HuH-7.5 (cell line): ENCODE results near the gene RNF25.

ENCODE experiments used
- DNase-seq: peaks from one replicate; pipeline ENCODE4 v3.0.0; 2011; ENCODE audit warnings: low spot score

RNF25 gene

DNA sequence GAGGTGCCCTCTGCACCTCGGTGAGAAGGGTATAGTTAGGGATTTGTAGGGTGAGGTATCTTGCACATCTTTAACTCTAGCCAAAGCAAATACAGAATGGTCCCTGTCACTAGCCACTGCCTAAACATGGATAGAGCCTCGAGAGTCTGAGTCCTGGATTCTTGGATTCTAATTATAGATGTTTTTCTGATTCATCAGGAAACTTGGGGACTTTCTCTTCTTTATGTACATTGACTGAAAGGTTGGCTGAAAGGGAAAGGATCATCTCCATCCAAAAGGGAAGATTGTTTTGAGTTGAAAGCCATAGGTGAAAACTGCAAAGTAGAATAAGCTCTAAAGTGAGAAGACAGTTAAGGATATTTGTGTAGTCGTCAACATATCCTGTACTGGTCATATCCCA lies 8.3 kb upstream of the RNF25 start:
- no peak for DNase-seq

DNA sequence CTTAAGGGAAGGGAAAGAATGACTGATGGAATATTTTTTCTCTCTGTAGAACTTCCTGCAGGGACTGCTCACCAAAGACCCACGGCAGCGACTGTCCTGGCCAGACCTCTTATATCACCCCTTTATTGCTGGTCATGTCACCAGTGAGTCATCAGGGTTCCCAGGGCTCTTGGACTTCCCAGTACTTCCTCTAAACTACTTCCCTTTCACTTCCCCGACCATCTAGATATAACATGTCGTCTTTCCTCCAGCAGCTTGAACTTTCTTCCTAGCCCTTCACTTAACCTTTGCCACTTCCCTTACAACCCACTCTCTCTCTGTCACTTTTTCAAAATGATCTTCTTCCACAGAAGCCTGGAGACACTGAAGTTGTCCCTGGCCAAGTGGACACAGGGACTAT lies 7.3 kb upstream of the RNF25 start:
- no peak for DNase-seq

DNA sequence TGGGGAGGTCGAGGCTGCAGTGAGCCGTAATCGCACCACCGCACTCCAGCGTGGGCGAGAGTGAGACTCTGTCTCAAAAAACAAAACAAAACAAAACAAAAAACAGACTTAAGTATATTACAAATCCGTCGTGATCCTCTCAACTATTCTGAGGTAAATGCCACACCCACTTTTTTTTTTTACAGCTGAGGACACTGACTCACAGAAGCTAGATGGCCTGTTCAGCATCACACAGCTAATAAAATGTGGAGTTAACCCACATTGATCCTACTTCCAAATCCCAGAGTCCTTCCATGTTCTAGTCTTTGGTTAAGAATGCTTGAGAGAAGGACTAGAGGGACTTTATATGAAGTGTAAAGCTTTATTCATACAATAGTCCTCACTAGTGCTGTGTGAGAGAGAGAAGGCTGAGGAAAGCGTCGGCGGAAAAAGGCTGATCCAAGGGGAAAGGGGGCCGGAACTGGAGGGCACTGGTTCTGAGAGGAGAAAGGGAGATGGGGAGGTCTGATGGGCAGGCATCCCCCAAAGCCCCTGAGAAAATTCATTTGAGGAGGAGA lies 627 bp downstream of the RNF25 start:
- DNase-seq: no peak

DNA sequence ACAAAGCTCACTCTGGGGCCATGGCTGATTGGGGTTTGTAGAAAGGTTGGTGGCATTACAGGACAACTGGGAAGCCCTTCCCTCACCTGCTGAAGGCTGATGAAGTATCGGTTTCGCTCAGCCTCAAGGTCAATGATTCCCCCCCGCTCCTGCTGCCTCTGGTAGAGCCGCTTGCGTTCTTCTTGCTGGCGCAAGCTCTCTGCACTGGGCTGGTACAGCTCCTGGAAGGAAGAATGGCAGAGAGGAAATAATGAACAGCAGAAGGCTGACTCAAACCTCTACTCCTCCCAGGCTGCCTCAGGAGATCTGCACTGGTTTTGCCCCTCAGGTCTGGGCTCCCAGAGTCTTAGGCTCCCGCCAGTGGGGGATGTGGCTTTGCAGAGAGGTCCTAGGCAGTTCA lies 7.1 kb downstream of the RNF25 start:
- DNase-seq: no peak

DNA sequence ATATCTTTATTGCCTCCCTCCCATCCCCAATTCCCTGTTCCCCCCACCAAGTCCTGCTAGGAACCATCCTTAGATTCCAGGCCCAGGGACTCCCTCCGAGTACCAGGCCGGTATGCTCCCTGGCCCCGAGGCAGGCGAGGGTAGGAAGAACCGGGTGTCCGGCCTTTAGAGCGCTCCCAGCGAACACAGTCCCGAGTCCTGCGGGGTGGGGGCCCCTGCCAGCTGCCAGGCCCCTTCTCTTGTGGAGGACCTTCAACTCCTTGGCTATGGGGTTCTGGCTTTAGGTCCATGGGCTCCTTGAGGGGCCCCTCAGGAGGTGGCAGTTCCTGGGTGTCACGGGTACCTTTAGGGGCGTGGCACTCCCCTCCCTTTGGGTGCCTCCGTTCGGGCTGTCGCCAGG lies 7.9 kb downstream of the RNF25 start:
- no peak for DNase-seq

DNA sequence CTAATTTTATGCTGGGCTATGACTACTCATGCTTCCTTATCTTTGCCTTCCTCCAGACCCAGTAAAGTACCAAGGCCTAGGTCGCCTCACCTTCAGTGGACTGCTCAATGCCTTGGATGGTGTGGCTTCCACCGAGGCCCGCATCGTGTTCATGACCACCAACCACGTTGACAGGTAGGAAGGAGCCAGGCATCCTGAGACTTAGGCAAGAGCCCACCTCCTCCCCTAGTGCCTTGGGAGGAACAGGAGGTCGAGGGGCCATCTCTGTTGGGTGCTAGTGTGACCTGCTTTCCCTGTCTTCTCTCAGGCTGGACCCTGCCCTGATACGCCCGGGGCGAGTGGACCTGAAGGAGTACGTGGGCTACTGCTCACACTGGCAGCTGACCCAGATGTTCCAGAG lies 9.0 kb downstream of the RNF25 start:
- DNase-seq: no peak

DNA sequence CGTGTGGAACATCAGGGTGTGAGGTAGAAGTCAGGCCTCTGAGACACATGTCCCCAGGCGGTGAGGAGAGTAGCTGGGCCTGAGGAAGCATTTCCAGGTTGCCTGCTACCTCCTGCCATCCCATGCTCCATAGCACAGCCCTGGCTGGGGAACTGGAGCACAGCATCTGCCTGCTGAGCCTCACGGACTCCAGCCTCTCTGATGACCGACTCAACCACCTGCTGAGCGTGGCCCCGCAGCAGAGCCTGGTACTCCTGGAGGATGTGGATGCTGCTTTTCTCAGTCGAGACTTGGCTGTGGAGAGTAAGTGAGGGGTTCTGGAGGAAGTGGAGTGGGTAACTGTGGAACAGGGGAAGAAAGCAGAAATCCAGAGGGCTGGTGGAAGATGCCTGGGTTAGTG lies 9.4 kb downstream of the RNF25 start:
- no peak for DNase-seq

DNA sequence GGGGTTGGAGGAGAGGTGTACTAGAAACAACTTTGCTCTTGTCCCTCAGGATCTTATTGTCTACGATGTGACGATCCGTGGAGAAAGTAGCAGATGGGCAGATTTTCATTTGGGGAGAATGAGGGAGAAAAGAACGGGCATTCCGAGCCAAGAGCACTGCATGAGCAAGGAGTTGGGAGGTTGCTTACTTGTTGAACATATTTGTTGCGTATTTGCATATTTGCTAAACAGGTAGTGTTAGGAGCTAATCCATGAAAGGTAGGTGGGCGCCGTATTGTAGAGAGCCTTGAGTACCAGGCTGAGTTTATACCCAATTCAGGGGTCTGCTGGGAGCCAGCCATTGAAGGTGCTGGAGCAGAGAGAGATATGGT lies 11.8 kb downstream of the RNF25 start:
- DNase-seq: no peak

DNA sequence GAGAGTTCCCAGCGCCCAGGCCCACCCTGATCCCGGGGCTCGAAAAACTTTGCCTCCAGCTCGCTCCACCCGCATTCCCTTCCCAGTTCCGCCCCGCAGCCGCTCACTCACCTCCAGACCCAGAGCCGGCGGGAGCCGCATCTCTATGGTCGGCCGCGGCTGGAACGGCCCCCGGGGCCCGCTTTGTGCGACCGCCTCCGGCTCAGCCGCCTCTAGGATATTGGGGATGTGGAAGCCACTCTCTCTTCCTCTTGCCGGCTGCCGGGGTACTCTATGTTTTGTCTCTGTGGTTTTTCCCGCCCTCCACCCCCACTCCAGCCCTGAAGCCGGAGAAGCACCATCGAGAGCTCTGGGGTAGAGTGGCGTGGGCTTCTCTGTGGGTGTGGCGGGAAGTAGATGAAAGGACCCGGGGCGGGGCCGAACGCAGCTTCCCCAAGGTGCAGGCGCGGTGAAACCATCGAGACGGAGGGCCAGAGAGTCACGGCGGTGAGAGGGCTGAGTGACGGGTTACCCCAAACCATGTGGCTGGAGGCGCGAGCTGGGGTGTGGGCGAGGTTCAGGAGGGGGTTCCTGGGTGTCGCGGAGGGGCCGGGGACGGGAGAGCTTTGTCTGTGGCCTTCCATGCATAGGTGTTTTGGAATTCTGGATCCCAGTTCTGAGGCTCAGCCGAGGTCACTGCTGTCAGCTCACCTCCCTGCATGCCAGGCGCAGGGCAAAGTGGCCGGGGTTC lies 12.4 kb downstream of the RNF25 start, which contains the start of the genes BCS1L and ZNF142:
Gene BCS1L (plus strand): TSS at position 426 of the 730 bp plus-strand sequence. CDS start 1,305 bp downstream, outside the sequence.
Gene ZNF142 (minus strand): TSS at position 366 of the 730 bp plus-strand sequence. CDS start 3,194 bp downstream, outside the sequence.
- DNase-seq: peak; percentile 94

DNA sequence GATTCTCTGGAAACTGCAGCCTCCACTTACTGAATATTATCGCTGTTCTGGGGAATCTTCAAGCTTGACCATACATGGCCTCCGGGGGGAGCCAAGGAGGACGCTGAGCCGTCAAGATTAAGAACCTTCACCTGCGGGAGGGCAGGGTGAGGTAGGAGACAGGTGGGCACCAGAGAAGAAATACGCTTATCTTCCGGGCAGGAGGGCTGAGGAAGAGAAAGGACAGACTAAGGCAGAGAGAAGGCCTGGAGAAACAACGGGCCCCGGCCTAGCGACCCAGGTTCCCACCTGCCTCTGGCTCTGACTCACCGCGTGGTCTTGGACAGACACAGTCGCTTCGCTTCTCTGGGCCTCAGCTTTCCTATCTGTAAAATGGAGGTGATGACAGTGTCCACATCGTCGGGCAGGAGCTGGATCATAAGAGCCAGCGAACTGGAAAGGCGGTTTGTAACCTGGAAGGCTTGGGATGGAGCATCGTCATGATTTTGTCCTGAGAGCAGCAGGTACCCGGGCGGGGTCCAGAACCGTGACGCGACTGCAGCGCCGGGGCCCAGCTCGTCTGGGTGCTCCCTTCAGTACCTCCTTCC lies 13.0 kb downstream of the RNF25 start:
- peak; percentile 59 for DNase-seq

DNA sequence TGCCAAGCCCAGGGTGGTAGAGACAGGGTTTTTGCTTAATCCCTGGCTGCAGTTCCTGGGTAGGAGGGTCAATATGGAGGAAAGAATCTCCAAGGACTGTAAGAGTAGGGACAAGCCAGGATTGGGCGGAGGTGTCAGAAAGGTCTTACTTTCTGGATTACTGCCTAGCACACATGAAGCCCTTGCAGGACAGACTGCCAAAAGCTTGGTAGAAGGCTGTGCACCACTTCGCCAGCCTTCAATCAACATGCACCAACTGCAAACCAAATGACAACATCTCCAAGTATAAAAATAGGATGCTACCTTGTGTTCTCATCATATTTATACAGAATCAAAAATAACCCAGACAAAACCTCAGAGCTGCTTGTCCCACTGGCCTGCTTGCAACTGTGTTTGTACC lies 16.1 kb downstream of the RNF25 start:
- DNase-seq: no peak

DNA sequence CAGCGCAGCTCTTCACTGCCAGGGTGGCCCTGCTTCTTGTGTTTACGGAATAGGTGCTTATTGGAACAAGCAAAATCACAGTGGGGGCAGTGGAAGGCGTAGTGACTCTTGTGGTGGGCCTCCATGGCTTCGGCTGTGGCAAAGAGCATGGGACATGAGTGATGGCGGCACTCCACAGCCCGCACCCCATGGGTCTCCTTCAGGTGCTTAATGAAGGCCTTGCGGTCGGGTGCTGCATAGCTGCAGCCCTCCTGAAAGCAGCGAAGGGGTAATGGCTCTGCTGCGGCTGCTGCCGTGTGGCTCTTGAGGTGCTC lies 23.1 kb downstream of the RNF25 start:
- DNase-seq: no peak

DNA sequence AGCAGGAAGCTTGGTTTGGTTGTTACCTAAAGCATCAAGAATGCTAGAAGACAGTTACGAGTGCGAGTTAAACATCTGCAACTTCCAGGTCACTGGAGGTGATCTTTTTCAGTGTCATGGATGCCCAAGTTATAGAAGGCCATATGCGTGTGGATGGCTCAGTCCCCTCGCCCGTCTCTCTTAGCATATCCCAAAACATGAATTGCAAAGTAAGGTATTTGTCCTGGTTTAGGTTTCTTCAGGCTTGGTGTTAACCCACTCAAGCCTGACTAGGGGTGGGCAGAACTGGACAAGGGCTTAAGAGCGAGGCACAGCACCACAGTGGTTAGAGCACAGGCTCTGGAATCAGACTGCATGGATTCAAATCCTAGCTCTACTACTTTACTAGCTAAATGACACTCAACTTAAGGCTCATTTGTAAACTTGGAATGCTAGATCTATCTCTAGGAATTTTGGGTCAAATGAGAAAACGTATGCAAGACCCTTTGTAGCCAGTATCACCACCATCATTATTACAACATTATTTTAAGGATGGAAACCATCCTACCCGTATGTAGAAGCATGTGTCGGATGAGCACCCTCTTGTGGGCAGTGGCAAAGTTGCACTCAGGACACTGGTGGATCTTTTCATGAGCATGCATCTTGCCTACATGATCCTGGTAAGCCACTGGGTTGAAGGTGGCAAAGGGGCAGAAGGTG lies 23.6 kb downstream of the RNF25 start:
- DNase-seq: peak; percentile 65

DNA sequence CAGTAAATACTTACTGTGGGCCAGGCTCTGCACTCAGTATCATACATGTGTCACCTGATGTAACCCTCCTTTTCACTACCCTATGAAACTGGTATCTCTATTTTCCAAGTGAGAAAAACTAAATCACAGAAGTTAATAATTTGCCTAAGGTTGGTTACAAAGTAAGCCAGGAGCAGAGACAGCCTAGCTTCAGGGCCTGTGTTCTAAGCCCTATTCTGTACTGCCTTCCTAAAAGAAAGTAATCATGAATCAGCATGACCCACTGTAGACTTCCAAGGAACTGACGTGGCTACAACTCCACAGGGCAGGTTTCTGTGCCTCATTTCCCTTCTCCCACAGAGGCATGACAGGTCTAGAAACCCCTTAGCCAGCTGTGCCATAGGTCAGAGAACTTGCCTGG lies 26.7 kb downstream of the RNF25 start:
- DNase-seq: no peak

DNA sequence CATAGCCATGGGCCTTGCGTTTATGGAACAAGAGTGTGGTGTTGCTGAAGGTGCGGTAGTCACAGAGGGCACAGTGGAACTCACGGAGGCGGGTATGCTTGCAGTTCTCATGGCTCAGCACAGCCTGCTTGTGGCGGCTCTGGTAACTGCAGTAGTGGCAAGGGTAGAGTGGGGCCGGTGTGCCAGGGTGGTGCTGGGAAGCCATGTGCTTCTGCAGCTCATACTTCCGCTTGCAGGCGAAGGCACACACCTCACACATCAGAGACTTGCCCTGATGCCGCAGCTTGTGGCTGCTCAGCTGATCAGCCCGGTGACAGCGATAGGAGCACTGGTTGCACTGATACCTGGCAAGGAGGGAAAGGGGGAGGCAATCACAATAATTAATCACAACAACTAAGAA lies 27.1 kb downstream of the RNF25 start:
- DNase-seq: no peak

DNA sequence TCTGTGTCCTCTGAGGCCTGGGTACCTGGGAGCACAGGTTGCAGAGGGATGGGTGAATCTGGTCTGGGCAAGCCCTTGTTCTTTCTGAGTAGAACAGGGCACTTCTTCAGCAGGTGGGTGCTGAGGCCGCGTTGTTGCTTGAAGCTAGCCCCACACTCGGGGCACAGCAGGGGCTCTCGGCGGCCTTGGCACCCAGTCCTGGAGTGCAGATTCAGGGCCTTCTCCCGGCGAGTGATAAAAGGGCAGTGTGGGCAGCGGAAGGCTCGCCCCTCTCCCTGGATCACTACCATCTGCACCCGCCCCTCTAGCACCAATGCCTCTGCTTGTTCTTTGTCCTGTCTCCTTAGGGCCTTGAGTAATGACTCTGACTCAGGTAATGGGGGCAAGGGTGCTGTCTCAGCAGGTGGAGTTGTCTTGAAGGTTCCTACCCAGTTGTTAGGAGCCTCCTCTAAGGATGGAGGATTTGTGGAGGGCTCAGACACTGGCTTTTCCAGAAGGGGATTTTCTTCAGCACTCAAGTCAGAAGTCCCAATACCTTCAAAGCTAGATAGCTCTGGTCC lies 28.0 kb downstream of the RNF25 start:
- DNase-seq: no peak

DNA sequence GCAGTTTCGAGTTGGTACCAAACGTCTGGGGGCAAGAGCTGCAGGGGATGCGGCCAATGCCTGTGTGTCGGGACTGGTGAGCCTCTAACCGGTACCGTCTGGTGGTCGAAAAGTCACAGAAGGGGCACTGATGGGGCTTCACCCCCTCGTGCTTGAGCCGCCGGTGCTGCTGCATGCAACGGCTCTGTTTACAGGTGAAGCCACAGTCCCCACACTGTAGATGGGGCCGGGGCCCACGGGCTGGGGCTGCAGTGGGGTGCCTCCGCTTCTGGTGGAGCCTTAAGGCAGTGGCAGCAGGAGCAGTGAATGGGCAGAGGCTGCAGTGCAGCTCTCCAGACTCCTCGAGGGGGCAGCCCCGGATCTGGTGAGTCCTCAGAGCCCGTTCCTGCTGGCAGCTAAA lies 29.0 kb downstream of the RNF25 start:
- DNase-seq: no peak

DNA sequence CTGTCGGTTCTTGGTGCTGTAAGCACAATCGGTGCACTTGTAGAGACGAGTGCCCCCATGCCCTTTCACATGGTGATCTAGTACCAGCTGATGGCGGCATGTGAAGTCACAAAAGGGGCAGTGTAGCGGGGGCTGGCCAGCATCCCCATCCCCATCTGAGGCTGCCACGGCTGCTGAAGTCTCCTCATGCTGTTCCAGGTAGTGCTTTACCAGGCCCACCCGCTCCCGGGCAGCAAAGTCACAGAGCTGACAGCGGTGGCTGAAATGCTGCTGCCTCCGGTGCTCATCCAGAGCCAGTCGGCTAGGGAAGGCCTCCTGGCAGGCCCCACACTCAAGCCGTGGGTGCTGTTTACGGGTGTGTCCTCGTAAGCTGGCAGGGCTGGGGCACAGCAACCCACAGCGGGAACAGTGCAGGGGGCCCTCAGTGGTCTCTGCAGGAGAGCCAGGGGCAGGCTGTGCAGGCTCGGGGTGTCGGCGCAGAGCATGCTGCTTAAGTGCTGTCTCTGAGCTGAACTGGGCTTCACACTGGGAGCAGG lies 29.6 kb downstream of the RNF25 start:
- no peak for DNase-seq

DNA sequence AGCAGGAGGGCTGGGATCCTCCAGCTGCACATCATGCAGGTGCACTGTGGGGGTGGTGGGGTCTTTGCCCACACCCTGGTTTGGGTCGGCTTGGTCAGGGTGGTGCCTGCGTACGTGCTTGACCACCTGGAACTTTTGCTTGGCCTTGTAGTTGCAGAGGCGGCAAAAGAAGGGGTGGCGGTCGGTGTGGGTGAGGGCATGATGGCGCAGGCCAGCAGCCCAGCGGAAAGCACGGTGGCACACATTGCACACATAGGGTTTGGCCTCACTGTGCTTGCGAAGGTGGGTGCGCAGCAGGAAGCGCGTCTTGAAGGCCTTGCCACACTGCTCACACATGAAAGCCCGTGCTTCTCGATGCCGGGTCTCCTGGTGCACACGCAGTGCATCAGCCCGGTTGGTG lies 33.4 kb downstream of the RNF25 start:
- DNase-seq: no peak

DNA sequence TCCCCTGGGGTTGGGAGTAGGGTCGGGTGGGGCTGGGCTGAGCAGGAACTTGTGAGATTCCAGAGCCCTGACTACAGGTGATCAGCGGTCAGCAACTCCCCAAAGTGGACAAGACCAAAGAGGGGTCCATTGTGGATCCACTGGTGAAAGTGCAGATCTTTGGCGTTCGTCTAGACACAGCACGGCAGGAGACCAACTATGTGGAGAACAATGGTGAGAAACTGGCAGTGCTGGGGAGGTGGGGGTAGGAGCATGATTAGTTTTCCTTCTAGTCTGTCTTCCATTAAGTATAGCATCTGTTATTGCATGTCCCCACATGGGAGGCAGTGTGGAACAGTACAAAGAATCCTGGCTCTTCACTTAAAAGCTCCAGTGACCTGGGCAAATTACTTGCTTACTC lies 36.1 kb downstream of the RNF25 start:
- DNase-seq: no peak

DNA sequence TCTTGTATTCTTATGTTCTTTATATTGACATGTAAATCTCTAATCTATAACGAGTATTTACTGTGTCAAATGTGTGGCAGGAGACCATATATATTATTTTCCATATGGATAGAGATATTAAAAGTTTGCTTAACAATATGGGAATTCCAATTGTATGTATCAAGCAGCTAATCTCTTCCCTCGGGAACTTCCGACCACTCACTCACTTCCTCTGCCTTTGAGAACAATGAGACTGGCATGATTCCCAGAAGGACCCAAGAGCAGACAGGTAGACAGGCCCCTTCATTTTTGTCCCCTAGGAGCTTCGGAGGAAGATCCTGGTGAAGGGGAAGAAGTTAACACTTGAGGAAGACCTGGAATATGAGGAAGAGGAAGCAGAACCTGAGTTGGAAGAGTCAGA lies 40.0 kb downstream of the RNF25 start:
- no peak for DNase-seq

DNA sequence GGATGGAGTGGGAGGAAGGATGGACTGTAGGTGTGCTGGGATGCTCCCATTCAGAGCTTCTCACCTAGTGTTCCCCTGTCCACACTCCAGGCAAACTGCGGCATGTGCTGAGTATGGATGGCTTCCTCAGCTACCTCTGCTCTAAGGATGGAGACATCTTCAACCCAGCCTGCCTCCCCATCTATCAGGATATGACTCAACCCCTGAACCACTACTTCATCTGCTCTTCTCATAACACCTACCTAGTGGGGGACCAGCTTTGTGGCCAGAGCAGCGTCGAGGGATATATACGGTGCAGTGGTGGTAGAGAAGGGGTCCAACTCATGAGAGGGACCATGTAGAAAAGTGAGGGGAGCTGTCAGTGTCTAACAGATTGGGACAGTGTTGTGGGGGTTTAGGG lies 43.9 kb downstream of the RNF25 start:
- DNase-seq: no peak

DNA sequence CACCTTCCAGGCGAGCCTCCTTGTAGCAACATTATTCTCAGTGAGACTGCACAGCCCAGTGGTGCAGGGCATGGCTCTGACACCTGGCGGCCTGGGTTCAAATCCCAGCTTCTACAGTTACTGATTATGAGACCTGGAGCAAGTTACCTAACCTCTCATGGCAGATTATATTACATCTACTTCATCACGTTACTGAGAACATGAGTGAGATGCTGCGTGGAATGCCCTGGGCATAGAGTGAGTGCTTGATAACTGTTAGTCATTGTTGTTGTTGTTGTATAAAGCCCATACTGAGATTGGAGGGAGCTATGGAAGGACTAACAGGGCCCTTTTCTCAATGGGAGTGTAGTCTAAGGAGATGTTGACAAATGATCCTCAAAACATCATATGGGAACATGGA lies 45.4 kb downstream of the RNF25 start:
- DNase-seq: no peak
